Measurements from ENCODE around the gene GFAP. TPM values are rescaled to one million over a fixed set of nuclear protein-coding genes. Genes with fewer than 3 reads are reported as not detected.

The GFAP gene
- total RNA-seq, 1 experiment from 2014 or later = not detected

DNA sequence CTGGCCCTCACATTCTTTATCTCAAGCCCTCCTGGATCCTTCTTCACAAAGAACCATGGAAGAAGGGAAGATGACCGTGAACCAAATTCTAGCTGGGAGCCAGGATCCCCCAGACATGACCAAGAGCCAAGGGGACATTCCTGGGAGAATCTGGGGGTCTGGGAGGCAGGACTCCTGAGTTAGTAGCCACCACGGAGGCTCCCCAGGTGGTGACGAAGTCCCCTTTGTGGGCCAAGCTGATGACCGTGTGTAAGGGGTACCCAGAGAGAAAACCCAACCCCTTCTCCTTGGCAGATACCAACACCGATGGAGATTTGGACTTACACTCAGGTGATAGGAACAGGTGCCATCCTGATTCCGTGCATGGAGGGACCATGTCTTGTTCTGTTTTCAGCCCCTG lies 6.8 kb upstream of the GFAP start:
- POLR2A ChIA-PET (ENCODE audit: low non-redundant PET) = no interaction called here
- DNase-seq (ENCODE audit: low spot score) = no peak
- H3K9me3 ChIP-seq (ENCODE audit: low read depth, low read length, poor library complexity, severe bottlenecking) = no peaks in the 10 kb centered on the region
- H3K4me3 ChIP-seq (ENCODE audit: low read depth, low read length, poor library complexity, severe bottlenecking) = no peak overlapping the region
- CTCF ChIA-PET = no interaction called here
- no peak for TF ChIP-seq EZH2 (IDR thresholded peaks at IDR 0.05; ENCODE audit: borderline replicate concordance, low read depth, low read length, poor library complexity, severe bottlenecking)
- TF ChIP-seq, protein P1, sequence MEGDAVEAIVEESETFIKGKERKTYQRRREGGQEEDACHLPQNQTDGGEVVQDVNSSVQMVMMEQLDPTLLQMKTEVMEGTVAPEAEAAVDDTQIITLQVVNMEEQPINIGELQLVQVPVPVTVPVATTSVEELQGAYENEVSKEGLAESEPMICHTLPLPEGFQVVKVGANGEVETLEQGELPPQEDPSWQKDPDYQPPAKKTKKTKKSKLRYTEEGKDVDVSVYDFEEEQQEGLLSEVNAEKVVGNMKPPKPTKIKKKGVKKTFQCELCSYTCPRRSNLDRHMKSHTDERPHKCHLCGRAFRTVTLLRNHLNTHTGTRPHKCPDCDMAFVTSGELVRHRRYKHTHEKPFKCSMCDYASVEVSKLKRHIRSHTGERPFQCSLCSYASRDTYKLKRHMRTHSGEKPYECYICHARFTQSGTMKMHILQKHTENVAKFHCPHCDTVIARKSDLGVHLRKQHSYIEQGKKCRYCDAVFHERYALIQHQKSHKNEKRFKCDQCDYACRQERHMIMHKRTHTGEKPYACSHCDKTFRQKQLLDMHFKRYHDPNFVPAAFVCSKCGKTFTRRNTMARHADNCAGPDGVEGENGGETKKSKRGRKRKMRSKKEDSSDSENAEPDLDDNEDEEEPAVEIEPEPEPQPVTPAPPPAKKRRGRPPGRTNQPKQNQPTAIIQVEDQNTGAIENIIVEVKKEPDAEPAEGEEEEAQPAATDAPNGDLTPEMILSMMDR (conservative IDR thresholded peaks at IDR 0.05; ENCODE audit: low read depth, low read length) = no peak
- no peak overlapping the region for H3K27ac ChIP-seq (ENCODE audit: low read depth, low read length, poor library complexity, severe bottlenecking)
- H3K4me1 ChIP-seq (ENCODE audit: insufficient read depth, low read length, poor library complexity, severe bottlenecking) = no peaks in the 10 kb centered on the region
- no TSS peak for BruUV-seq (replicated peaks)
- H3K27me3 ChIP-seq (replicated peaks; ENCODE audit: insufficient read depth, low read depth, low read length, poor library complexity) = no peaks in the 10 kb centered on the region
- intact Hi-C loops (cut with micrococcal nuclease; ENCODE audit: unreplicated experiment) = no loop called here
- H3K36me3 ChIP-seq (ENCODE audit: insufficient read depth, low read length, poor library complexity, severe bottlenecking) = peaks cover 4% of the 10 kb centered on the region

DNA sequence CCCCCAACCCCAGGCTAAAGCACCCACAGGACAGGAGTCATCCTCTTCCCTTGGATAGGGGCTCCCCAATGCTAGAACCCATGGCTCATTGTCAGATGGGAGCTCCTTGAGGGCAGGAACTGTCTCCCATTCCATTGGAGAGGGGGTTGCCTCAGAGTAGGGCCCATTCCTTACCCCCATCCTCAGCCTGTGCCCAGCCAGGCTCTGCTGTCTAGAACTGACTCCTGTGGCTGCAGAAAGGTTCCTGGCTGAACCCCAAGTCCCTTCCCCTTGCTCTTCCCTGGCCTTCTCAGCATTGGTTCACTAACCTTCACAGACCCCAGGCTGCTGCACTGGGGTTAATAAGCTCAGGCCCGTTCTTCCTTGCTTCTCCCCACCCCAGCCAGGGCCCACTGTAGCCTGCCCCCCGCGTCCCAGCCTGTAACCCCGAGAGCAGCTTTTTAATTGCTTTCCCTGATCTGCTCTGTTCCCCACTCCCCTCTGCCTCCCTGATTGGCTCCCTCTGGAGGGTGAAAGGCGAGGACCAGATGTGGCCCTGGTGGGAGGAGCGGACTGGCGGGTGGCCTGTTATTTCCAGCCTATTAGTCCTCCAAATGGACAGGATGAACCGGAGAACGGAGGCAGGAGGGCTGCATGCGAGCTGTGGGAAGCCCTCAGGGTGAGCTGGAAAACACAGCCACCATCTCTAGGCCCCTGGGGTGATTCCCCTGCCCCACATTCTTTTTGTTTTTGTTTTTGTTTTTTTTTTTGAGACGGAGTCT lies 6.0 kb upstream of the GFAP start:
- no peak for TF ChIP-seq EZH2 (IDR thresholded peaks at IDR 0.05; ENCODE audit: borderline replicate concordance, low read depth, low read length, poor library complexity, severe bottlenecking)
- TF ChIP-seq, protein P1 (conservative IDR thresholded peaks at IDR 0.05; ENCODE audit: low read depth, low read length) = no peak
- no peaks in the 10 kb centered on the region for H3K9me3 ChIP-seq (ENCODE audit: low read depth, low read length, poor library complexity, severe bottlenecking)
- ChIA-PET CTCF (interaction anchor here (0.5 to 1.5 kb wide), 2 partner anchors 12 to 99 kb away, joined by 3 to 7 read pairs; no protein-coding TSS in a partner anchor), POLR2A (ENCODE audit: low non-redundant PET) (no interaction called here)
- H3K27ac ChIP-seq (ENCODE audit: low read depth, low read length, poor library complexity, severe bottlenecking) = no peak overlapping the region
- H3K27me3 ChIP-seq (replicated peaks; ENCODE audit: insufficient read depth, low read depth, low read length, poor library complexity) = no peaks in the 10 kb centered on the region
- DNase-seq (ENCODE audit: low spot score) = no peak
- H3K36me3 ChIP-seq (ENCODE audit: insufficient read depth, low read length, poor library complexity, severe bottlenecking) = no peaks in the 10 kb centered on the region
- H3K4me3 ChIP-seq (ENCODE audit: low read depth, low read length, poor library complexity, severe bottlenecking) = no peak overlapping the region
- no TSS peak for BruUV-seq (replicated peaks)
- intact Hi-C loops (cut with micrococcal nuclease; ENCODE audit: unreplicated experiment) = loop anchor here (2.0 kb wide), 1 partner anchor 99 kb away; no protein-coding TSS in a partner anchor
- no peaks in the 10 kb centered on the region for H3K4me1 ChIP-seq (ENCODE audit: insufficient read depth, low read length, poor library complexity, severe bottlenecking)

DNA sequence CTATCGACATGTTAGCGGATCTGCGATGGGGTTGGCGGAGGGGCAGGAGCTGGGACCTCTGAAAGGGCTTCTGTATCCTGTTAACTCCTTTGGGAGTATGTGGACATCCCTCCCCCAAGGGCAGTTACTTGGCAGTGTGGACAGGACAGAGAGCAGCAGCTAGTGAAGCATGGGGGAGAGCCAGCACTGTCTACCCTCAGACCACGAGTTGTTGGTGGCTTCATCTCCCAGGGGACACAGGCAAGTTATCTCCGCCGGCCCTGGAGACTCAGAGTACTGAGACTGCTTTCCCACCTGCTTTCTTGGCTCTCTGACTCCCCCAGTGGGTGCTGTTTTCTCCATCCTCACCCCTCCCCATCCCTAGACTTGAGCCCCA lies 5.3 kb upstream of the GFAP start:
- no peak for DNase-seq (ENCODE audit: low spot score)
- no TSS peak for BruUV-seq (replicated peaks)
- intact Hi-C loops (cut with micrococcal nuclease; ENCODE audit: unreplicated experiment) = loop anchor here (2.0 kb wide), 1 partner anchor 100 kb away; no protein-coding TSS in a partner anchor
- H3K4me3 ChIP-seq (ENCODE audit: low read depth, low read length, poor library complexity, severe bottlenecking) = no peak overlapping the region
- H3K27ac ChIP-seq (ENCODE audit: low read depth, low read length, poor library complexity, severe bottlenecking) = no peak overlapping the region
- POLR2A ChIA-PET (ENCODE audit: low non-redundant PET) = no interaction called here
- H3K36me3 ChIP-seq (ENCODE audit: insufficient read depth, low read length, poor library complexity, severe bottlenecking) = no peaks in the 10 kb centered on the region
- CTCF ChIA-PET = interaction anchor here (0.5 to 1.5 kb wide), 5 partner anchors 11 to 104 kb away, joined by 3 to 7 read pairs (median 5); partner anchors contain the start of gene C1QL1
- H3K9me3 ChIP-seq (ENCODE audit: low read depth, low read length, poor library complexity, severe bottlenecking) = no peaks in the 10 kb centered on the region
- H3K27me3 ChIP-seq (replicated peaks; ENCODE audit: insufficient read depth, low read depth, low read length, poor library complexity) = no peaks in the 10 kb centered on the region
- H3K4me1 ChIP-seq (ENCODE audit: insufficient read depth, low read length, poor library complexity, severe bottlenecking) = no peaks in the 10 kb centered on the region
- TF ChIP-seq, protein P1 (conservative IDR thresholded peaks at IDR 0.05; ENCODE audit: low read depth, low read length) = no peak
- TF ChIP-seq EZH2 (IDR thresholded peaks at IDR 0.05; ENCODE audit: borderline replicate concordance, low read depth, low read length, poor library complexity, severe bottlenecking) = no peak
